Measurements from ENCODE around the gene FAM187B.

The FAM187B gene

GRCh38 chr19:35266520-35267352, 38.2 kb upstream of the FAM187B start:
- H3K4me3 ChIP-seq (ENCODE audit: low read depth, low read length), result peak overlapping the region; percentile 87
- in situ Hi-C loops (cut with HindIII; ENCODE audit: low sequenced_read_pairs), result no loop called here
- TF ChIP-seq CTCF (IDR thresholded peaks at IDR 0.05; ENCODE audit: low read depth, low read length), result no peak
- DNase-seq (ENCODE audit: low read depth, low spot score), result no peak

- TF ChIP-seq CTCF (IDR thresholded peaks at IDR 0.05; ENCODE audit: low read depth, low read length), result no peak
- H3K4me3 ChIP-seq (ENCODE audit: low read depth, low read length), result no peak overlapping the region
- in situ Hi-C loops (cut with HindIII; ENCODE audit: low sequenced_read_pairs), result no loop called here
- no peak for DNase-seq (ENCODE audit: low read depth, low spot score)
These were observed 37.5 kb upstream of the FAM187B start for GRCh38 chr19:35265900-35266519.

GRCh38 chr19:35265126-35265899, 36.8 kb upstream of the FAM187B start:
- in situ Hi-C loops (cut with HindIII; ENCODE audit: low sequenced_read_pairs), result no loop called here
- DNase-seq (ENCODE audit: low read depth, low spot score), result no peak
- TF ChIP-seq CTCF (IDR thresholded peaks at IDR 0.05; ENCODE audit: low read depth, low read length), result no peak
- H3K4me3 ChIP-seq (ENCODE audit: low read depth, low read length), result no peak overlapping the region

GRCh38 chr19:35264268-35265125, 36.0 kb upstream of the FAM187B start:
- DNase-seq (ENCODE audit: low read depth, low spot score), result no peak
- H3K4me3 ChIP-seq (ENCODE audit: low read depth, low read length), result no peak overlapping the region
- TF ChIP-seq CTCF (IDR thresholded peaks at IDR 0.05; ENCODE audit: low read depth, low read length), result no peak
- in situ Hi-C loops (cut with HindIII; ENCODE audit: low sequenced_read_pairs), result no loop called here

- TF ChIP-seq CTCF (IDR thresholded peaks at IDR 0.05; ENCODE audit: low read depth, low read length), result no peak
- no peak overlapping the region for H3K4me3 ChIP-seq (ENCODE audit: low read depth, low read length)
- in situ Hi-C loops (cut with HindIII; ENCODE audit: low sequenced_read_pairs), result no loop called here
- no peak for DNase-seq (ENCODE audit: low read depth, low spot score)
These were observed 33.7 kb upstream of the FAM187B start for GRCh38 chr19:35262101-35262761.
